ENCODE results near the gene PALB2.

DNA sequence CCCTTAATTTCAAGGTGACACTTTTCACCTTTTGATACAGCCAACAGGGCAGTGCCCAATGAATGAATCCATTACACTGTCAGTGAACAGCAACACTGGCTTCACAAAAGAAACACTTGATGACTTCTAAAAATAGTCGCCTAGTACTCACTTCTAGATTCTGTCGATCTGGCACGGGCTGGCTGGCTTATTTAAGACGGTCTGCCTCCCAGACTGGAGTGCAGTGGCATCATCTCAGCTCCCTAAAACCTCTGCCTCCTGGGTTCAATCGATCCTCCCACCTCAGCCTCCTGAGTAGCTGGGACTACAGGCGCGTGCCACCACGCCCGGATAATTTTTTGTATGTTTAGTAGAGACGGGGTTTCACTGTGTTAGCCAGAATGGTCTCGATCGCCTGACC is 46.9 kb downstream of the PALB2 start:
- TF ChIP-seq, protein P1, sequence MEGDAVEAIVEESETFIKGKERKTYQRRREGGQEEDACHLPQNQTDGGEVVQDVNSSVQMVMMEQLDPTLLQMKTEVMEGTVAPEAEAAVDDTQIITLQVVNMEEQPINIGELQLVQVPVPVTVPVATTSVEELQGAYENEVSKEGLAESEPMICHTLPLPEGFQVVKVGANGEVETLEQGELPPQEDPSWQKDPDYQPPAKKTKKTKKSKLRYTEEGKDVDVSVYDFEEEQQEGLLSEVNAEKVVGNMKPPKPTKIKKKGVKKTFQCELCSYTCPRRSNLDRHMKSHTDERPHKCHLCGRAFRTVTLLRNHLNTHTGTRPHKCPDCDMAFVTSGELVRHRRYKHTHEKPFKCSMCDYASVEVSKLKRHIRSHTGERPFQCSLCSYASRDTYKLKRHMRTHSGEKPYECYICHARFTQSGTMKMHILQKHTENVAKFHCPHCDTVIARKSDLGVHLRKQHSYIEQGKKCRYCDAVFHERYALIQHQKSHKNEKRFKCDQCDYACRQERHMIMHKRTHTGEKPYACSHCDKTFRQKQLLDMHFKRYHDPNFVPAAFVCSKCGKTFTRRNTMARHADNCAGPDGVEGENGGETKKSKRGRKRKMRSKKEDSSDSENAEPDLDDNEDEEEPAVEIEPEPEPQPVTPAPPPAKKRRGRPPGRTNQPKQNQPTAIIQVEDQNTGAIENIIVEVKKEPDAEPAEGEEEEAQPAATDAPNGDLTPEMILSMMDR (IDR thresholded peaks at IDR 0.05): no peak
- no peak for TF ChIP-seq POLR2A (IDR thresholded peaks at IDR 0.05)

Data from body of pancreas (tissue), 4 donors.